HL-60/S4 (cell line): ENCODE data around the gene FLYWCH1.
"Not testable (repeated sequence)": the region's sequence is repeated elsewhere in the genome, so short reads cannot be mapped to it uniquely, and the experiment has no call there.

ENCODE experiments used
- in situ Hi-C: fragments of 300-500 bp; cut with MboI; formaldehyde crosslinking; loops from 2 replicates; pipeline ENCODE4 v1.14.3; 2022; ENCODE audit warnings: low sequenced_read_pairs

FLYWCH1 gene

GRCh38 chr16:2926650-2926999 lies 14.9 kb downstream of the FLYWCH1 start:
- in situ Hi-C loops, result no loop called here

DNA sequence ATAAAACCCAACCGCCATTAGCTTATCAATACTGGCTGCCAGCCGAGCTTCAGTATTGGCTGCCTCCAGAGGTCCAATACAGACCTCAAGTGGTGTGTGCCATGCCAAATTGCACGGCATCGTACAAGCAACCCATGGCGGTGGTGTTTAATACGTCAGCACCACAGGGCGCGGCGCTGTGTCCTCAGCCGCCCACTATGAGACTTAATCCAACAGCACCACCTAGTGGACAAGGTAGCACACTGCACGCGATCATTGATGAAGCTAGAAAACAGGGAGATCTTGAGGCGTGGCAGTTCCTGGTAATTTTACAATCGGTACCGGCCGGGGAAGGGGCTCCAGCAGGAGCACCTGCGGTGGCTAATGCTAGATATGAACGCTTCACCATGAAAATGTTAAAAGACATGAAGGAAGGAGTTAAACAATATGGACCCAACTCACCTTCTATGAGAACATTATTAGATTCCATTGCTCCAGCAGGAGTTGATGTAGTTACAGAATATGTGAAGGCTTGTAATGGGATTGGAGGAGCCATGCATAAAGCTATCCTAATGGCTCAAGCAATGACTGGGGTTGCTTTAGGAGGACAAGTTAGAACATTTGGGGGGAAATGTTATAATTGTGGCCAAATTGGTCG lies 15.4 kb downstream of the FLYWCH1 start:
- in situ Hi-C loops, result no loop called here

GRCh38 chr16:2928151-2928550 lies 16.4 kb downstream of the FLYWCH1 start:
- in situ Hi-C loops, result not testable (repeated sequence)

- in situ Hi-C loops, result no loop called here
Measured at GRCh38 chr16:2928796-2929195, 17.1 kb downstream of the FLYWCH1 start.

DNA sequence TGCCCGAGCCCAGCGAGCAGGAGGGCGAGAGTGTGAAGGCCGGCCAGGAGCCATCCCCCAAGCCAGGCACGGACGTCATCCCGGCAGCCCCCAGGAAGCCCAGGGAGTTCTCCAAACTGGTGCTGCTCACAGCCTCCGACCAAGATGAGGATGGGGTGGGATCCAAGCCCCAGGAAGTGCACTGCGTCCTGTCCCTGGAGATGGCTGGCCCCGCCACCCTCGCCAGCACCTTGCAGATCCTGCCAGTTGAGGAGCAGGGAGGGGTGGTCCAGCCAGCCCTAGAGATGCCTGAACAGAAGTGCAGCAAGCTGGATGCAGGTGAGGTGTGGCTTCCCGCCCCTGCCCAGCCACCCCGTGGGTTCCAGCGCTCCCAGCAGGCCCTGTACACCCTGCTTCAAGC lies 18.0 kb downstream of the FLYWCH1 start:
- in situ Hi-C loops, result no loop called here

- in situ Hi-C loops, result no loop called here
Measured at GRCh38 chr16:2930236-2930635, 18.5 kb downstream of the FLYWCH1 start.

DNA sequence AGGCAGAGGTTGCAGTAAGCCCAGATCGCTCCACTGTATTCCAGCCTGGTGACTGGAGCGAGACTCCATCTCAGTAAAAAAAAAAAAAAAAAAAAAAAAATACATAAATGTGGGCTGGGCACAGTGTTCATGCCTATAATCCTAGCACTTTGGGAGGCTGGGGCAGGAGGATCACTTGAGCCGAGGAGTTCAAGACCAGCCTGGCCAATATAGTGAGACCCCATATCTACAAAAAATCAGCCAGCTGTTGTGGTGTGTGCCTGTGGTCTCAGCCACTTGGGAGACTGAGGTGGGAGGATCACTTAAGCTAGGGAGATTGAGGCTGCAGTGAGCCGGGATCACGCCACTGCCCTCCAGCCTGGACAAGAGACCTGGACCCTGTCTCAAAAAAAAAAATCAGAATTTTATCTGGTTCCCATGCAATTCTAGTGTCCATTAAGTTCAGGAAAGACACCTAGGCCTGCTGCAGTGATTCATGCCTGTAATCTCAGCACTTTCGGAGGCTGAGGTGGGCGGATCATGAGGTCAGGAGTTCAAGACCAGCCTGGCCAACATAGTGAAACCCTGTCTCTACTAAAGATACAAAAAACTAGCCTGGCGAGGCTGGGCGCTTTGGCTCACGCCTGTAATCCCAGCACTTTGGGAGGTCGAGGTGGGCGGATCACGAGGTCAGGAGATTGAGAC lies 19.6 kb downstream of the FLYWCH1 start:
- in situ Hi-C loops, result not testable (repeated sequence)

- in situ Hi-C loops, result no loop called here
Measured at GRCh38 chr16:2933136-2933535, 21.4 kb downstream of the FLYWCH1 start.

DNA sequence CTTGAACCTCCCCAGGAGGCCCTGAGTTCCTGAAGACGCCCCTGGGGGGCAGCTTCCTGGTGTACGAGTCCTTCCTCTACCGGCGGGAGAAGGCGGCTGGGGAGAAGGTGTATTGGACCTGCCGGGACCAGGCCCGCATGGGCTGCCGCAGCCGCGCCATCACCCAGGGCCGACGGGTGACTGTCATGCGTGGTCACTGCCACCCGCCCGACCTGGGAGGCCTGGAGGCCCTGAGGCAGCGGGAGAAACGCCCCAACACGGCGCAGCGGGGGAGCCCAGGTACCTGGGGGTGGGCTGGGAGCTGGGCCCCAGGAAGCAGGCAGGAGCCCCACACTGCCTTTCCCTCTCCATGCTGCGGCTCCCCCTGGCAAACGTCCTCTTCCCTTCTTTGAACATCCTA lies 22.0 kb downstream of the FLYWCH1 start:
- in situ Hi-C loops, result no loop called here

GRCh38 chr16:2934450-2934849 lies 22.7 kb downstream of the FLYWCH1 start:
- in situ Hi-C loops, result no loop called here

DNA sequence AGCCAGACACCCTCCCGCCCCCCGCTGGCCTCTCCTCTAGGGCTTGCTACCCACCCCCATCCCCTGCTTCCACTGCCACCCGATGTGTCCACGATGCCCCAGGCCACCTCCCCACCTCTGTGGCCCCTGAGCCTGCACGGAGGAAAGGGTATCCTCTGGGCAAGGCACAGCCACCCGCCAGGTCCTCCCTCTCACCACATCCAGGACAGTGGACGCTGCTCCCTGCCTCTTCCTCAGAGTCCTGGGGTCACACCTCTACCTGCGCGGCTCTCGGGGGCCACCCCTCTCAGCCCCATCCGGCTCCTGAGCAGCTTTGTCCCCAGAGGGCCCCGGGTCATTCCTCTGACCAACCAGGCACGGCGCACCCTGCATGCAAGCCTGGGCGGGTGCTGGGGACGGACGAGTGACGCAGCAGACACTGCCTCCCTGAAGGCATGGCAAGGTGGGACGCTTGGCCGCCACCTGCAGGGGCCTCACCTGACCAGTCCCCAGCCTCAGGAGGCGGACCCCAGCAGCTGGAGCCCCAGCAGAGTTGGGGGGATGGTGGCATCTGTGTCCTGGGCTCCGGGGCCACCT lies 24.8 kb downstream of the FLYWCH1 start:
- in situ Hi-C loops, result no loop called here

- in situ Hi-C loops, result no loop called here
Measured at GRCh38 chr16:2937170-2937569, 25.4 kb downstream of the FLYWCH1 start.

- in situ Hi-C loops, result no loop called here
Measured at GRCh38 chr16:2938206-2938605, 26.5 kb downstream of the FLYWCH1 start.

GRCh38 chr16:2939968-2940367 lies 28.2 kb downstream of the FLYWCH1 start:
- in situ Hi-C loops, result no loop called here

GRCh38 chr16:2942045-2942444 lies 30.3 kb downstream of the FLYWCH1 start:
- in situ Hi-C loops, result no loop called here

DNA sequence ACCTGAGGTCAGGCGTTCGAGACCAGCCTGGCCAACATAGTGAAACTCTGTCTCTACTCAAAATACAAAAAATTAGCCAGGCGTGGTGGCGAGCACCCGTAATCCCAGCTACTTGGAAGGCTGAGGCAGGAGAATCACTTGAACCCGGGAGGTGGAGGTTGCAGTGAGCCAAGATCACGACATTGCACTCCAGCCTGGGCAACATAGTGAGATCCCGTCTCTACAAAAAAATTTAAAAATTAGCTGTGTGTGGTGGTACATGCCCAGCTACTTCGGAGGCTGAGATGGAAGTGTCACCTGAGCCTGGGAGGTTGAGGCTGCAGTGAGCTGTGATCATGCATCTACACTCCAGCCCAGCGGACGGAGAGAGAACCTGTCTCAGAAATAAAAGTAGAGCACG lies 32.0 kb downstream of the FLYWCH1 start:
- in situ Hi-C loops, result not testable (repeated sequence)

DNA sequence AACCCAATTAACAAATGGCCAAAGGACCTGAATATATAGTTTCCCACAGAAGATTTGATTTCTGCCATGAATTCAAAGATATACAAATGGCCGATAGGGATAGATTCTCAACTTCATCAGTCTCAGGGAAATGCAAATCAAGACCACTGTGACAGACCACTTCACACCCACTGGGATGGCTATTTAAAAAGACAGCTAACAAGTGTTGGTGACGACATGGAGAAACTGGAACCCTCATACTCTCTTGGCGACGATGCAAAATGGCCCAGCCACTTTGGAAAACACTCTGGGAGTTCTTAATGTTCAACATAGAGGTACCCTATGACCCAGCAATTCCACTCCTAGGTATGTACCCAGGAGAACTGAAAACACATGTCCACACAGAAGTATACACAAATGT lies 34.9 kb downstream of the FLYWCH1 start:
- in situ Hi-C loops, result no loop called here

DNA sequence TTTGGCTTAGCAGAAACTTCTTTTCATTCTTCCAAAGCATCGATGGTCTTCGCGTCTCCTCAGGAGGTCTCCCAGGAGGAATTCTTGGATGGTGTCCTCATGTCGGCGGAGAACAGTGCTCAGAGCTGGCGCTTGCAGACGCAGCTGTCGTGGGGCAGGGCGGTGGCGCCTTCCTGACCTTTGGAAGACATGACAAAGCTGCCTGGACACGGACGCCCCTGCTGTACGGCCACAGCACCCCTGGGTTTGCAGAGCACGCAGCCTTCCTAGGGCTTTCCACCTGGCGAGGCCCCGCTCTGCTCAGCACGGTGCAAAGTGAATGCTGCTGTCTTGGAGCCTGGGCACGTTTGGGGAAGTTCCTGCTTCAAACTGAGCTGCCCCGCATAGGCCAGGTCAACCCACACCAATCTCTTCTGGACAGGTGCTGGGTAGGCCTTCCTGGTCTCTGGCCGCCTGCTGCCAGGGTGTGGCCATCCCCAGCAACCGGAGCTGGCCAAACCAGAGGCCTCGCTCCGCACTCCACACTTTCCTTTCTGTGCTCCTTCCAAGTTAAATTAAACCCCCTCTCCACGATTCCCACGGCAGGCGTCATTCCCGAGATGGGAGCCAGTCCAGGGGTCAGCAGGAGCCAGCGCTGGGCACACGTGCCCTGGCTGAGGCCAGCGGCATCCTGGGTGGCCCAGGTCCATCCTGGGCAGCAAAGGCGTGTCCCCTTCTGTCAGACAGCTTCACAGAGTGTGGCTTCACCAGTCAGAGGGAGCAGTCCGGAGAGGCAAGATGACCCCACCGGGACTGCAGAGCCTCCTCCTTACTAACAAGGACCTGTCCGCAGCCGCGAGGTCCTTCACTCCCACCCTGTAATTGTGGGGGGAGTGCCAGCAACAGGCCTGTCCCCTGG lies 37.3 kb downstream of the FLYWCH1 start:
- in situ Hi-C loops, result no loop called here

DNA sequence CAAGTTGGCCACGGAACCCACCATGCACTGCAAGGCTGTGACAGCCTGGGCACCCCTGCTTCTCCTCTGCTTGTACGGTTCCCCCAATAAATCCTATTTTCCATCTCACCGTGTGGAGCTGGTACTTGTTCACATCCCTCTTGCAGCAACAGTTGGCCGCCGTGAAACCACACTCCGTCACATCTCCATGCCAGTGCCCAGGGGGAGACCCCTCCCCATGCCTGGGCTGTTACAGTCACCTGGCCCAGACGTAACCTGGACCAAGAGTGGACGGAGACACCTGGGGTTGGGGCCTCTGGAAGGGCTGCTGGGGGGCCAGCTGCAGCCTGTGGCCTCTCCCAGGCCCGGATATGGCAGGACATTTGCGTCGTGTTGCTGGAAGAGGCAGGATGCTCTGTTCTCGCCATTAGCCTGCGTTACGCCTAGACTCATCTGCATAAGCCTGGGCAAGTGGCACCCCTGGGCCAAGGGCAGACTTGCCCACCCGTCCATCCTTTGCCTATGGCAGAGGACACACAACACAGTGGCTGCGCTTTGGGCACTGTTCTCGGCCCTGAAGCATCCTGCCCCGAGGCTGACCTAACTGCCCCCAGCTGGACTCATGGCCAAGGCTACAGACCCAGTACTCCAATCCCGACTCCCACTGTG lies 38.1 kb downstream of the FLYWCH1 start:
- in situ Hi-C loops, result no loop called here

- in situ Hi-C loops, result no loop called here
Measured at GRCh38 chr16:2950353-2950724, 38.6 kb downstream of the FLYWCH1 start.

- in situ Hi-C loops, result no loop called here
Measured at GRCh38 chr16:2950773-2951172, 39.0 kb downstream of the FLYWCH1 start.
